Measurements from ENCODE around the gene ZCCHC2.

DNA sequence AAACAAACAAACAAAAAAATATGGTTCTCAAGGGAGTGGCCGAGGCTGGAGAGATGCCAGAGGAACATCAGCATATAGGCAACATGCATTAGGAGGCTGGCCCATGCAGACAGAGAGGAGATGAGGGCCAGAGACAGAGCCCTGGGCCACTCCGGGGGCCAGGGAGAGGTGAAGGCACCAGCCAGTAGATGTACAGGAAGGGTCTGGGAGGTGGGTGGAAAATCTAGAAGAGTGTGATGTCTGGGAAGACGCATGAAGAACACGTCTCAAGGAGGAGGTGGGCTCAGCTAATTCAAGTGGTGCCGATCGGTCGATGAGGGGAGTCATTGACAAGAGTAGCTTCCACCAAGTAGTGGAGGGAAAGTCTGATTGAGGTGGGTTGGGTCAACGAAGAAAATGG is 79.9 kb downstream of the ZCCHC2 start:
- TF ChIP-seq GATA3 (IDR thresholded peaks at IDR 0.05; ENCODE audit: low read depth, low read length) = no peak
- no peak for TF ChIP-seq GATA2 (IDR thresholded peaks at IDR 0.05; ENCODE audit: low read depth, low read length)
